Stimulated activated CD8-positive, alpha-beta memory T cell treated with anti-CD3 and anti-CD28 coated beads, Interleukin-4, amount 100 ng/mL, for 1 hour (primary cell): ENCODE data around the gene RAE1.

Experiments
- DNase-seq, 2 donors: peaks; one replicate each; pipeline ENCODE4 v3.0.0-alpha.2; 2020; ENCODE audit warnings: low read depth in 2 of 2, low spot score in 1 of 2

Gene RAE1

GRCh38 chr20:57351042-57351783, at the start of gene RAE1:
RAE1 (plus strand) TSS chr20:57351255; CDS start chr20:57354039, 2,784 bp downstream.
- DNase-seq, result peak; percentile 75 to 80

GRCh38 chr20:57306747-57307146, 44.3 kb upstream of the RAE1 start:
- DNase-seq, result no peak

- no peak for DNase-seq
Observed at GRCh38 chr20:57308451-57309271, 42.4 kb upstream of the RAE1 start.

- DNase-seq, result no peak
Observed at GRCh38 chr20:57309544-57310115, 41.4 kb upstream of the RAE1 start.

- DNase-seq, result no peak
Observed at GRCh38 chr20:57310821-57311514, 40.1 kb upstream of the RAE1 start.

- no peak for DNase-seq
Observed at GRCh38 chr20:57312138-57312537, 38.9 kb upstream of the RAE1 start.

- DNase-seq, result no peak
Observed at GRCh38 chr20:57313230-57313629, 37.8 kb upstream of the RAE1 start.

- DNase-seq, result no peak
Observed at GRCh38 chr20:57313951-57314350, 37.1 kb upstream of the RAE1 start.

GRCh38 chr20:57315083-57315975, 35.7 kb upstream of the RAE1 start:
- no peak for DNase-seq

- no peak for DNase-seq
Observed at GRCh38 chr20:57315976-57316480, 35.0 kb upstream of the RAE1 start.

GRCh38 chr20:57316795-57317201, 34.3 kb upstream of the RAE1 start:
- no peak for DNase-seq

- DNase-seq, result no peak
Observed at GRCh38 chr20:57317316-57317788, 33.7 kb upstream of the RAE1 start.

GRCh38 chr20:57317789-57318371, 33.2 kb upstream of the RAE1 start:
- no peak for DNase-seq

- no peak for DNase-seq
Observed at GRCh38 chr20:57319584-57319983, 31.5 kb upstream of the RAE1 start.

GRCh38 chr20:57320358-57320757, 30.7 kb upstream of the RAE1 start:
- DNase-seq, result no peak

- DNase-seq, result no peak
Observed at GRCh38 chr20:57321142-57321541, 29.9 kb upstream of the RAE1 start.

- DNase-seq, result no peak
Observed at GRCh38 chr20:57322476-57322875, 28.6 kb upstream of the RAE1 start.

- DNase-seq, result no peak
Observed at GRCh38 chr20:57323034-57323433, 28.0 kb upstream of the RAE1 start.

GRCh38 chr20:57325632-57326356, 25.3 kb upstream of the RAE1 start:
- no peak for DNase-seq
